Kidney (tissue), 22 donors: ENCODE measurements around the gene IL2. TPM values are rescaled to one million over a fixed set of nuclear protein-coding genes. Genes with fewer than 3 reads are reported as not detected.
A peak's percentile ranks its signal among the peaks of the same experiment; 100 is the strongest.

Experiments
- DNase-seq, 5 donors: peaks; one replicate each; pipeline ENCODE4 v3.0.0-alpha.2; 2013 to 2020
- FAIRE-seq: peaks from 2 replicates; lab custom pipeline; 2012; peaks lifted over from hg19 to GRCh38; lab: Jason Lieb, UNC
- H3K27ac ChIP-seq, 2 donors: one replicate each; pipeline ENCODE4 v1.7.0; 2013; ENCODE audit warnings: low read depth in 2 of 2, low read length in 2 of 2, inconsistent platforms in 1 of 2
- H3K27me3 ChIP-seq: one replicate; pipeline ENCODE4 v1.7.1; 2013; ENCODE audit warnings: low read length, inconsistent platforms; ENCODE audit not compliant: control insufficient read depth, insufficient read depth
- H3K36me3 ChIP-seq, 3 donors: one replicate each; pipeline versions ENCODE4 v1.7.0 to v1.7.1; 2013; ENCODE audit warnings: low read length in 3 of 3, control low read depth in 1 of 3, inconsistent platforms in 1 of 3; ENCODE audit not compliant: insufficient read depth in 3 of 3, control insufficient read depth in 2 of 3
- H3K4me1 ChIP-seq, 3 donors: one replicate each; pipeline versions ENCODE4 v1.7.0 to v1.7.1; 2013; ENCODE audit warnings: low read length in 3 of 3, inconsistent platforms in 1 of 3, low read depth in 1 of 3; ENCODE audit not compliant: control insufficient read depth in 2 of 3, insufficient read depth in 2 of 3
- H3K4me3 ChIP-seq, 3 donors: one replicate each; pipeline versions ENCODE4 v1.7.0 to v1.8.1; 2013; ENCODE audit warnings: low read length in 3 of 3, control low read depth in 1 of 3, inconsistent platforms in 1 of 3
- H3K9ac ChIP-seq, 3 donors: one replicate each; pipeline versions ENCODE4 v1.7.0 to v1.7.1; 2013; ENCODE audit warnings: low read length in 3 of 3, control low read depth in 1 of 3, inconsistent platforms in 1 of 3
- H3K9me3 ChIP-seq, 3 donors: one replicate each; pipeline versions ENCODE4 v1.7.0 to v1.7.1; 2013; ENCODE audit warnings: low read length in 3 of 3, control low read depth in 1 of 3, inconsistent platforms in 1 of 3; ENCODE audit not compliant: control insufficient read depth in 2 of 3, insufficient read depth in 1 of 3
- CTCF ChIP-seq: IDR thresholded peaks from 3 replicates; pipeline ENCODE4 v1.5.1; 2012; ENCODE audit warnings: mild to moderate bottlenecking, moderate library complexity, borderline replicate concordance; ENCODE audit not compliant: insufficient read depth; ENCODE audit errors: extremely low read depth
- intact Hi-C: fragments of 100-400 bp; cut with DNase I; formaldehyde crosslinking; loops from one replicate; pipeline ENCODE4 v1.11.1; 2022
- long read RNA-seq, 10 donors: library from polyadenylated mRNA in 1 of 10; unstranded in 1 of 10; transcript quantifications; one replicate each; pipeline ENCODE4 v2.0.0 and lab custom pipeline, GENCODE V29; 2021 to 2026
- polyA plus RNA-seq: library from polyadenylated mRNA; stranded (reverse); fragments of 350-450 nt; fragmentation: Illumina TruSeq; extraction: RNeasy Lipid Tissue Mini Kit (QIAGEN cat#74804); gene quantifications from one replicate; pipeline ENCODE4 v1.2.3, GENCODE V29; 2014; ENCODE audit warnings: low read depth, low replicate concordance; ENCODE audit not compliant: insufficient read depth
- total RNA-seq: library from RNA; stranded (reverse); fragmentation: NEBNext Ultra II Directional; extraction: Animal tissue kit (Norgen Biotek cat#: 25700); gene quantifications from one replicate; pipeline ENCODE4 v1.2.1, GENCODE V29; 2021
- donor health status: control.
- donor health status: control.
- donor health status: control.
- donor health status: control.
- donor health status: control.
- donor health status: DM: yes; HTN: yes; CAD: no.
- donor health status: Normal renal cell carcinoma (clear cell type).

Gene IL2
- total RNA-seq (not detected), polyA plus RNA-seq (not detected)
- long read RNA-seq, donor 1 = 0 reads
- long read RNA-seq, donor 2 = 0 reads
- long read RNA-seq, donor 3 = 0 reads
- long read RNA-seq, donor 4 = 0 reads
- long read RNA-seq, donor 5 = 0 reads
- long read RNA-seq, donor 6 = 0 reads
- long read RNA-seq, donor 7 = 0 reads
- long read RNA-seq, donor 8 = 0 reads
- long read RNA-seq, donor 9 = 0 reads
- long read RNA-seq, donor 10 = 0 reads

DNA sequence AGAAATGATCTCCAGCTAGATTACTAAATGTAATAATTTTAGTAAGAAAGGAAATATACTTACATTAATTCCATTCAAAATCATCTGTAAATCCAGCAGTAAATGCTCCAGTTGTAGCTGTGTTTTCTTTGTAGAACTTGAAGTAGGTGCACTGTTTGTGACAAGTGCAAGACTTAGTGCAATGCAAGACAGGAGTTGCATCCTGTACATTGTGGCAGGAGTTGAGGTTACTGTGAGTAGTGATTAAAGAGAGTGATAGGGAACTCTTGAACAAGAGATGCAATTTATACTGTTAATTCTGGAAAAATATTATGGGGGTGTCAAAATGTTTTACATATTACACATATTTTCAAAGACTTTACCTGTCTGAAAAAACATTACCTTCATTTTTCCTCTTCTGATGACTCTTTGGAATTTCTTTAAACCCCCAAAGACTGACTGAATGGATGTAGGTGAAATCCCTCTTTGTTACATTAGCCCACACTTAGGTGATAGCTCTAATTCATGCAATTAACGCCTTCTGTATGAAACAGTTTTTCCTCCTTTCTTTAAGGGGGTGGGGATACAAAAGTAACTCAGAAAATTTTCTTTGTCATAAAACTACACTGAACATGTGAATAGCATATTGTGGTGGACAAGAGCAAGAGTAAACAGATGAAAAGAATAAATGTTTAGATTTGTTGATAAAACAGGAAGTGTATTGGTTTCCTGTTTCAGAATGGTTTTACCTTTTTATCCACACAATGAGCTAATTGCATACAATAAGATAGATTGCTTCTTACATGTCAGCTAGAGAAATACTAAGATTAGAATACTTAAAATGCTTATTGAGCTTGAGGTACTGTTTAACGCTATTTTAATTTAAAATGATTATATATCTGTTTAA is at the start of gene IL2:
Gene IL2 (minus strand): TSS at position 495 of the 886 bp plus-strand sequence. CDS start 285 bp downstream, at position 210.
- no peak for FAIRE-seq
- intact Hi-C loops = no loop called here
- Histone ChIP-seq H3K9ac (no peak within 1 kb of the TSS), H3K27me3 (no peaks in the 10 kb centered on the region), H3K36me3 (no peaks in the 10 kb centered on the region), H3K4me3 (no peak within 1 kb of the TSS), H3K27ac (no peak within 1 kb of the TSS), H3K9me3 (no peaks in the 10 kb centered on the region), H3K4me1 (no peaks in the 10 kb centered on the region)
- no peak for DNase-seq
- no peak for TF ChIP-seq CTCF

DNA sequence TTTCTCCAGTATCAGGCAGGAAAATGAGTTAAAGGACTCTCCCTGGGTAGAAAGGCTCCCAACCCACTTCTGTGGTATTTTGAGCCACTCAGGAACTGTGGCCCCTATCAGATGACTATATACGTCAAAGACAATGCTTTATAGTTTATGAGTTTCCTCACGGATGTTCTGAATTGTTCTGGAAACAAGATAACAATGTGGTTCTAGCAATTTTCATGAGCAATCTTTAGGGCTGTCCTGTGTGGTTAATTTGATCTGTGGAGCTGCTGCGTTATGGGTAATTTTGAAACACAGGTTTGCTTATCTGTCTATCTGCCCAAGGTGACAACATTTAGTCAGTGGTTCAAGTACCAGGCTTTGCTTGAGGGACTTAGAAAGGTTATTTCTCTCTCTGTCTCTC is 46.7 kb upstream of the IL2 start:
- DNase-seq (no peak), FAIRE-seq (no peak)
- Histone ChIP-seq H3K9ac (no peak overlapping the region), H3K27me3 (no peaks in the 10 kb centered on the region), H3K27ac (no peak overlapping the region), H3K4me1 (no peaks in the 10 kb centered on the region), H3K36me3 (no peaks in the 10 kb centered on the region), H3K4me3 (no peak overlapping the region), H3K9me3 (no peaks in the 10 kb centered on the region)
- no peak for TF ChIP-seq CTCF
- intact Hi-C loops = no loop called here

GRCh38 chr4:122500852-122501501 is 44.5 kb upstream of the IL2 start:
- DNase-seq (peak in 2 of 5 donors; percentile 5 to 62), FAIRE-seq (no peak)
- Histone ChIP-seq H3K4me1 (no peaks in the 10 kb centered on the region), H3K27me3 (no peaks in the 10 kb centered on the region), H3K9ac (no peak overlapping the region), H3K27ac (no peak overlapping the region), H3K4me3 (no peak overlapping the region), H3K9me3 (no peaks in the 10 kb centered on the region), H3K36me3 (no peaks in the 10 kb centered on the region)
- intact Hi-C loops = no loop called here
- TF ChIP-seq CTCF = no peak
